Thyroid gland (tissue), 4 donors: Measurements from ENCODE around the gene BCL2.

Experiments used
- CTCF ChIP-seq, 6 experiments: fragments of 200-600 bp in 3 of 6; fragments of 450-650 bp in 3 of 6; sonication (generic) in 3 of 6; IDR thresholded peaks; one replicate each; pipeline ENCODE4 v1.5.1; 2016 to 2019; ENCODE audit warnings: antibody characterized with exemption in 6 of 6, mild to moderate bottlenecking in 2 of 6, inconsistent platforms in 1 of 6, moderate library complexity in 1 of 6
- POLR2A ChIP-seq, 2 donors: fragments of 450-650 bp; IDR thresholded peaks; one replicate each; pipeline ENCODE4 v1.6.1; 2017; ENCODE audit warnings: antibody characterized with exemption in 2 of 2, mild to moderate bottlenecking in 2 of 2, moderate library complexity in 1 of 2

- TF ChIP-seq CTCF (IDR thresholded peaks at IDR 0.05) (no peak), POLR2A (IDR thresholded peaks at IDR 0.05) (no peak)
Measured at GRCh38 chr18:63232826-63233225, 86.7 kb downstream of the BCL2 start.
